Naive thymus-derived CD8-positive, alpha-beta T cell (primary cell): ENCODE measurements around the gene UNC80. TPM values are rescaled to one million over a fixed set of nuclear protein-coding genes. Genes with fewer than 3 reads are reported as not detected.

Experiments
- ATAC-seq, 2 donors: fragments of 150-1000 bp; cut with Tn5 transposase in 1 of 2; sonication (Bioruptor Pico), chemical (Tn5 transposase) in 1 of 2; 1 replicate in 1 of 2; 2 replicates in 1 of 2; pipeline ENCODE4 v1.10.0; 2021; ENCODE audit warnings: mild to moderate bottlenecking in 2 of 2, moderate library complexity in 2 of 2
- POLR2A ChIA-PET: fragments of 350-600 bp; sonication (Branson Sonifier 250); formaldehyde crosslinking; loops from one replicate; lab custom pipeline; 2021; ENCODE audit warnings: antibody characterized with exemption; lab: Charles Lee
- DNase-seq, 10 donors: peaks; one replicate each; pipeline versions ENCODE4 v3.0.0 to v3.0.0-alpha.2; 2020 to 2022
- H3K27ac Mint-ChIP-seq, 10 donors: one replicate each; pipeline ENCODE4 v1.8.0; 2020 to 2022; ENCODE audit warnings: mild to moderate bottlenecking in 10 of 10, mixed read lengths in 10 of 10, moderate library complexity in 4 of 10, inconsistent platforms in 1 of 10
- H3K27me3 Mint-ChIP-seq, 5 donors: one replicate each; pipeline ENCODE4 v1.8.0; 2021 to 2022; ENCODE audit warnings: mixed read lengths in 5 of 5
- H3K36me3 Mint-ChIP-seq, 3 donors: one replicate each; pipeline ENCODE4 v1.8.0; 2020 to 2022; ENCODE audit warnings: mixed read lengths in 3 of 3, mild to moderate bottlenecking in 2 of 3, inconsistent platforms in 1 of 3
- H3K4me1 Mint-ChIP-seq, 4 donors: one replicate each; pipeline ENCODE4 v1.8.0; 2021 to 2022; ENCODE audit warnings: mixed read lengths in 4 of 4
- H3K4me3 Mint-ChIP-seq, 10 donors: one replicate each; pipeline ENCODE4 v1.8.0; 2020 to 2022; ENCODE audit warnings: mild to moderate bottlenecking in 10 of 10, mixed read lengths in 10 of 10, moderate library complexity in 6 of 10, inconsistent platforms in 1 of 10
- H3K9me3 Mint-ChIP-seq, 9 donors: one replicate each; pipeline ENCODE4 v1.8.0; 2020 to 2022; ENCODE audit warnings: mixed read lengths in 9 of 9, mild to moderate bottlenecking in 3 of 9, inconsistent platforms in 1 of 9, moderate library complexity in 1 of 9
- polyA plus RNA-seq, 3 donors: library from polyadenylated mRNA; unstranded; fragments of 300-500 nt; fragmentation: Illumina TruSeq; gene quantifications; one replicate each; pipeline ENCODE4 v1.2.3, GENCODE V29; 2021
- total RNA-seq, 8 experiments: library from RNA in 2 of 8; stranded (reverse) in 2 of 8; gene quantifications; one replicate each; pipeline ENCODE4 v1.2.3 and lab custom pipeline; 2021 to 2026

UNC80 gene
- total and polyA plus RNA-seq, 5 experiments from 2014 or later: not detected

DNA sequence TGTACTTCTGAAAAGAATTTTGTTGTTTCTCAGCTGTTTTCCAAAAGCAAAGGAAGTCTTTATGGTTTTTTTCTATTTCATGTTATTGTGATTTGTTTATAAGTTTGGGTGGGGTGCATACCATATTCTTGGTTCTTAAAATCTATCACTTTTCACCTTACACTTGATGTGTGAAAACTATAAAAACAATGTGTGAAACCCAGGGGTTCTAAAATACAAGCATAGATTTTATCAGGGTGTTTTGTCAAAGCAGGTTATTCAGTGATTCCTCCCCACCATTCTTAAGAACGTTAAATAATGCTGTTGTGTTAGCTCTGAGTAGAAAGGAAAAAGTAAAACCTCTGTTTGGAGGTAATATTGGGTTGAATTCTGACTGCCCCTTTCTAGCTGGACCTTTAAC lies 248.5 kb downstream of the UNC80 start:
- H3K27ac Mint-ChIP-seq: peak overlapping the region in 4 of 10 donors; percentile 25 to 37 (median 32)
- peaks cover 7 to 91% (median 22%) of the 10 kb centered on the region in 3 donors for H3K36me3 Mint-ChIP-seq
- no peak for ATAC-seq
- no peaks in the 10 kb centered on the region for H3K27me3 Mint-ChIP-seq
- POLR2A ChIA-PET: no interaction called here
- no peaks in the 10 kb centered on the region for H3K9me3 Mint-ChIP-seq
- H3K4me3 Mint-ChIP-seq: peak overlapping the region in 1 of 10 donors; percentile 8
- H3K4me1 Mint-ChIP-seq: peaks cover 2 to 16% (median 6%) of the 10 kb centered on the region in 4 donors
- DNase-seq: no peak

DNA sequence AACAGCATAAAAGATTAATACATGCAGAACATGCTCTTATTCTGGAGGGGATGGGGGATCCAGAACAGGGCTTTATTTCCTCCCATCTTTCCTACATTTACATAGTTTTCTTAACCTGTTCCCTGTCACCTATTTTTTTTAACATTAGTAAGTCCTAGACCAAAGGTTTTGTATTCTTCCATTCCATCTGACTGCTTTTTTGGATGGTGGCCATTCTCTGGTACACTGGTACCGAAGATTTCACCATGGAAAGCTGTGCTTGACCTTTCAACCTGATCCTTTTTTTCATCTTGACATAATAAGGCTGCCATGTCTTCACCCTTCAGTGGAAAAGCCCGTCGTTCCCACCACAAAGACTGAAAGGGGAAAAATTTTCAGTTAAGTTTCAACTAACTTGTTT lies 251.2 kb downstream of the UNC80 start:
- Mint-ChIP-seq H3K27ac (peak overlapping the region in 1 of 10 donors; percentile 61), H3K4me3 (no peak overlapping the region), H3K27me3 (no peaks in the 10 kb centered on the region), H3K4me1 (peaks cover 0 to 11% (median 3%) of the 10 kb centered on the region in 4 donors), H3K36me3 (peaks cover 13 to 76% (median 25%) of the 10 kb centered on the region in 3 donors), H3K9me3 (no peaks in the 10 kb centered on the region)
- DNase-seq (no peak), ATAC-seq (no peak)
- POLR2A ChIA-PET: no interaction called here

DNA sequence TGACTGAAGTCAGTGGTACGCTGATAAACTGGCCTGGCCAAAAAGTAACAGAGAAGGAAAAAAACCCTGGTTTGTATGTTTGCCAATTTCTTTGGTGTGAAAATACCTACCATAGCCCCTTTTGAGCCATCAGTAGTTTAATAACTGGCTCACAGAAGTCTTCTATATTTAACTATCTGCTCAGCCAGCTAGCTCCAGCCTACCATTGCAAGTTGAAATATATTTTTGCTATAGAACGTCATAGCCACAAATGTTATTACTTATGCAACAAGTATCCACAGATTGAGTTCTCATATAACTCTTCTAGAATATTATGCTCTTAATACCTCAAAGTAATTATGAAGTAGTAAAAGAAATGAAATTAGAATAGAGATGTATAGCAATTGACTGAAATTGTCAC lies 256.0 kb downstream of the UNC80 start:
- POLR2A ChIA-PET: no interaction called here
- DNase-seq (no peak), ATAC-seq (no peak)
- no peak overlapping the region for H3K27ac Mint-ChIP-seq
- no peak overlapping the region for H3K4me3 Mint-ChIP-seq
- H3K9me3 Mint-ChIP-seq: no peaks in the 10 kb centered on the region
- H3K36me3 Mint-ChIP-seq: peaks cover 13 to 34% (median 20%) of the 10 kb centered on the region in 3 donors
- H3K27me3 Mint-ChIP-seq: no peaks in the 10 kb centered on the region
- H3K4me1 Mint-ChIP-seq: peaks cover 0 to 2% (median 0%) of the 10 kb centered on the region in 4 donors

DNA sequence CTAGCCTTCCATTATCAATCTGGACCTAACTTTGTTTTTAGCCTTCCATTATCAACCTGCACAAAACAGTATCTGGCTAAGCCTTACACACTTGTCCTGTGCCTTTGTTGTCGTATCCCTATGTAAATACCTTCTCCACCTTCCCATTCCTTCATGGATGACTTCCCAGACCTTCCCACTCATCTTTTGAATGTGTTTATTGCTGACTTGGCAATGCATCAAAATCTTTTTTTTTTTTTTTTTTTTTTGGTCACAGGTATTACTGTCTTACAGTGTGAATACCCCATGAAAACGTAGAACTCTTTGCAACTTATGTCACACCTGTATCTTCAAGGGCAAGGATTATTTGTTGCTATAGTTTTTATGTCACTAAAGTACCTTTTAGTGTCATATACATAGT lies 256.5 kb downstream of the UNC80 start:
- Mint-ChIP-seq H3K27me3 (no peaks in the 10 kb centered on the region), H3K4me1 (peaks cover 0 to 2% (median 0%) of the 10 kb centered on the region in 4 donors), H3K9me3 (no peaks in the 10 kb centered on the region), H3K27ac (peak overlapping the region in 2 of 10 donors; percentile 17 to 32), H3K36me3 (peaks cover 8 to 28% (median 17%) of the 10 kb centered on the region in 3 donors), H3K4me3 (no peak overlapping the region)
- POLR2A ChIA-PET: no interaction called here
- DNase-seq: no peak
- no peak for ATAC-seq

DNA sequence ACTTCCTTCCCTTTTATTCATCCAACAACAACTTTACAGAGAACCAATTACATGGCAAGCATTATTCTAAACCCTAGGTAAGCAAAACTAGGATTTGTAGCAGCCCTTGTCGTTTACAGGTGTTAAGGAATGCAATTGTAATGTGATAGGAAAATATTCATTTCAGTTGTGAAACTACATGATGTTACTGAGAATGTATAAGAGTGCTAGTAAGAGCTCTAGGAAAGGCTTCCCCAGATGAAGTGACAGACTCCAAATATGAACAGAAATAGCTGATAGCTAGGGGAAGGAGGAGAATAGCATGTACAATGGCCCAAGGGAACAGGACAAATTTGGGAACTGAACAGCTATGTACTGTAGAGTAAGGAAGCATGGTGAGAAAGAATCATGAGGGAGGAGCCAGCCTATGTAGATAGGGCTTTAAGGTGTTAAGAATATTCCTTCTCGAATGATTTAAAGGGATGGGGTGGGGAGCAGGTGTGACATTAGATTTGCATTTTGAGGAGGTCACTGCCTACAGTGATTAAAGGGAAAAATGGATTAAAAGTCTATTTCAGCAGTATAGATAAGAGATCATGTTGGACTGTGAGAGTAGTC lies 262.6 kb downstream of the UNC80 start:
- peaks cover 0 to 14% (median 0%) of the 10 kb centered on the region in 9 donors for H3K9me3 Mint-ChIP-seq
- DNase-seq (no peak), ATAC-seq (no peak)
- POLR2A ChIA-PET: no interaction called here
- H3K27ac Mint-ChIP-seq: peak overlapping the region in 3 of 10 donors; percentile 7 to 39 (median 15)
- peaks cover 0 to 6% (median 0%) of the 10 kb centered on the region in 3 donors for H3K36me3 Mint-ChIP-seq
- H3K4me3 Mint-ChIP-seq: no peak overlapping the region
- H3K27me3 Mint-ChIP-seq: no peaks in the 10 kb centered on the region
- H3K4me1 Mint-ChIP-seq: peaks cover 0 to 5% (median 1%) of the 10 kb centered on the region in 4 donors

DNA sequence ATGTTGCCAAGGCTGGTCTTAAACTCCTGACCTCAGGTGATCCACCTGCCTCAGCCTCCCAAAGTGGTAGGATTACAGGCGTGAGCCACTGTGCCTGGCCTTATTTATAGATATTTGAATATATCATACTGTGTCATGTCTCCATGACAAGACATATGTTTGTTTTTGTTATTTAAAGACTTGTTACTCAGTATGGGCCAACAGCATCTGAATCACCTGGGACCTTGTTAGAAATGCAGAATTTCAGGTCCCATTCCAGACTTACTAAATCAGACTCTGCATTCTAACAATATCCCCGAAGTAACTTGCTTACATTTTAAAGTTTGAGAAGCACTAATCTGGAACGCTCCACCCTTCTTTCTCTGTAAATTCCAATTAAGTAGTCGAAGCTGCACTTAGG lies 264.0 kb downstream of the UNC80 start:
- H3K27ac Mint-ChIP-seq: no peak overlapping the region
- H3K27me3 Mint-ChIP-seq: no peaks in the 10 kb centered on the region
- H3K4me1 Mint-ChIP-seq: peaks cover 0 to 5% (median 1%) of the 10 kb centered on the region in 4 donors
- DNase-seq (no peak), ATAC-seq (no peak)
- POLR2A ChIA-PET: no interaction called here
- peaks cover 0 to 6% (median 0%) of the 10 kb centered on the region in 3 donors for H3K36me3 Mint-ChIP-seq
- peaks cover 0 to 14% (median 0%) of the 10 kb centered on the region in 9 donors for H3K9me3 Mint-ChIP-seq
- no peak overlapping the region for H3K4me3 Mint-ChIP-seq

DNA sequence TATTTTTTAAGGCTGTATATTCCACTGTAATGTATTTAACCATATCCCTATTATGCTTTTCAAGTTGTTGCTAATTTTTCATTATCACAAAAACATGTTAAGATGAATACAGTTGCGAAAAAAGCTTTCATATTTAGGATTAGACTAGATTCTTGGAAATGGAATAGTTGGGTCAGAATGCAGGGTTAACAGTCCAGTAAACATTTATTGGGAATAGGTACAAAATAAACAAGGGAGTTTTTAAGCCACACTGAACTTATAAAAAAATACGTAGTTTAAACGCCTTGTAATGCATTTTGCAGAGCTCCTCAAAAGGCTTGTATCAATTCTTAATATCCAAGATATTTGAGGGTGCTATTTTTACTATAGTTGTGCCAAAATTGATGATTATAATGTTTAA lies 266.4 kb downstream of the UNC80 start:
- Mint-ChIP-seq H3K4me1 (peaks cover 0 to 5% (median 0%) of the 10 kb centered on the region in 4 donors), H3K27me3 (no peaks in the 10 kb centered on the region), H3K27ac (no peak overlapping the region), H3K9me3 (peaks cover 0 to 14% (median 0%) of the 10 kb centered on the region in 9 donors), H3K4me3 (no peak overlapping the region), H3K36me3 (peaks cover 0 to 20% (median 4%) of the 10 kb centered on the region in 3 donors)
- DNase-seq (no peak), ATAC-seq (no peak)
- POLR2A ChIA-PET: no interaction called here

DNA sequence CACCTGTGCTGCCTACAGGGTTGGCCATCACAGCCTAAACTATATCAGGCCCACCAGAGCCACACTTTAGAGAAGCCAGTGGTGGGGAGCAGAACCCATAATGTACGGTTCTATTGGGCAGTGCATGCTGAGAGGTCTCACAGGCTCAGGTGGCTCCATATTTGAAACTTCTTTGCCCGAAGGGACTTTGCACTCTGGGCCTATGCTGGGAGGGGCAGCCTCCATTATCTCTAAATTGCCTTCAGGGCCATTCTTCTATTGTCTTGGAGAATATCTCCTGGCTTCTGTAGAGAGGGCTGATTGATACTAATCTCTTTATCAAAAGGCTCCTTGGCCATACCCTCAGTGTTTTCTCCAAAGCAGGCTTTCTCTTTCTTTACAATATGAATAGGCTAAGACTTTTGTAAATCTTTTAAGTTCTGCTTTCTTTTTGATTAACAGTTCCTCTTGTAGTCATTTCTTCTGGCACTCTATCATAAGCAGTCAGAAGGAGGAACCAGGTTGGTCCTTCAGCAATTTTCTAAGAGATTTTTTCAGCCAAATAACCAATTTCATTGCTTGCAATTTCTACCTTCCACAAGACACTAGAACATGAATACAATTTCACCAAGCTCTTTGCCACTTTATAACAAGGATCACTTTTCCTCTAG lies 275.3 kb downstream of the UNC80 start:
- H3K36me3 Mint-ChIP-seq: peaks cover 10 to 25% (median 17%) of the 10 kb centered on the region in 3 donors
- H3K4me1 Mint-ChIP-seq: no peaks in the 10 kb centered on the region
- peaks cover 0 to 6% (median 0%) of the 10 kb centered on the region in 9 donors for H3K9me3 Mint-ChIP-seq
- no peak overlapping the region for H3K4me3 Mint-ChIP-seq
- no peaks in the 10 kb centered on the region for H3K27me3 Mint-ChIP-seq
- POLR2A ChIA-PET: no interaction called here
- peak overlapping the region in 1 of 10 donors; percentile 6 for H3K27ac Mint-ChIP-seq
- DNase-seq (no peak), ATAC-seq (no peak)

Other genes with a start within 250 kb of the UNC80 start
- gene RPE, start 230.8 kb downstream of the UNC80 start, total RNA-seq: 10 to 100 TPM; 34.6 to 36.5 TPM
- gene RPE, start 230.8 kb downstream of the UNC80 start, polyA plus RNA-seq: 10 to 100 TPM; 17.4 to 20.9 (median 17.7) TPM